AG08395 (cell line): ENCODE results near the gene PALLD.
A peak's percentile ranks its signal among the peaks of the same experiment; 100 is the strongest.

ENCODE experiments used
- DNase-seq: peaks from one replicate; pipeline ENCODE4 v3.0.0; 2012; ENCODE audit warnings: mixed read lengths, low spot score

The PALLD gene

GRCh38 chr4:168560184-168561180 is 63.6 kb downstream of the PALLD start:
- DNase-seq, result no peak

- no peak for DNase-seq
These were observed 65.3 kb downstream of the PALLD start for GRCh38 chr4:168562041-168562571.

- no peak for DNase-seq
These were observed 67.2 kb downstream of the PALLD start for GRCh38 chr4:168564023-168564422.

GRCh38 chr4:168565130-168565529 is 68.3 kb downstream of the PALLD start:
- DNase-seq, result no peak

GRCh38 chr4:168566726-168567125 is 69.9 kb downstream of the PALLD start:
- no peak for DNase-seq

GRCh38 chr4:168569066-168569930 is 72.4 kb downstream of the PALLD start:
- DNase-seq, result peak; percentile 35

- DNase-seq, result no peak
These were observed 73.1 kb downstream of the PALLD start for GRCh38 chr4:168569931-168570276.

- no peak for DNase-seq
These were observed 73.6 kb downstream of the PALLD start for GRCh38 chr4:168570466-168570865.

- no peak for DNase-seq
These were observed 75.2 kb downstream of the PALLD start for GRCh38 chr4:168572002-168572401.

GRCh38 chr4:168573870-168574269 is 77.0 kb downstream of the PALLD start:
- DNase-seq, result no peak

- peak; percentile 32 for DNase-seq
These were observed 77.9 kb downstream of the PALLD start for GRCh38 chr4:168574581-168575295.

- DNase-seq, result no peak
These were observed 78.6 kb downstream of the PALLD start for GRCh38 chr4:168575473-168575872.

- no peak for DNase-seq
These were observed 80.8 kb downstream of the PALLD start for GRCh38 chr4:168577624-168578023.

GRCh38 chr4:168580228-168580627 is 83.4 kb downstream of the PALLD start:
- DNase-seq, result no peak

GRCh38 chr4:168584321-168584771 is 87.5 kb downstream of the PALLD start:
- peak; percentile 57 for DNase-seq

- peak; percentile 75 for DNase-seq
These were observed 88.6 kb downstream of the PALLD start for GRCh38 chr4:168585168-168586091.

GRCh38 chr4:168586926-168587325 is 90.1 kb downstream of the PALLD start:
- no peak for DNase-seq

GRCh38 chr4:168587411-168588125 is 90.7 kb downstream of the PALLD start:
- DNase-seq, result peak; percentile 73

GRCh38 chr4:168588916-168589531 is 92.2 kb downstream of the PALLD start:
- no peak for DNase-seq

- DNase-seq, result no peak
These were observed 95.8 kb downstream of the PALLD start for GRCh38 chr4:168592676-168593075.
